HepG2 (cell line): ENCODE results near the gene CYB5B. TPM values are rescaled to one million over a fixed set of nuclear protein-coding genes. Genes with fewer than 3 reads are reported as not detected.

ENCODE experiments used
- CAMTA2 ChIP-seq: sonication (generic); formaldehyde crosslinking; IDR thresholded peaks from 2 replicates; pipeline ENCODE4 v1.4.0; 2020; ENCODE audit warnings: mild to moderate bottlenecking, missing genetic modification reagents, borderline replicate concordance
- CCDC6 ChIP-seq: sonication (generic); formaldehyde crosslinking; IDR thresholded peaks from 2 replicates; pipeline ENCODE4 v1.8.1; 2022; ENCODE audit warnings: mild to moderate bottlenecking, missing genetic modification reagents, moderate library complexity
- ELF4 ChIP-seq: sonication (generic); formaldehyde crosslinking; IDR thresholded peaks from 2 replicates; pipeline ENCODE4 v1.5.0; 2020; ENCODE audit warnings: missing genetic modification reagents, mild to moderate bottlenecking, moderate library complexity, borderline replicate concordance
- JUN ChIP-seq: sonication (generic); formaldehyde crosslinking; IDR thresholded peaks from 2 replicates; pipeline ENCODE4 v1.4.0; 2020; ENCODE audit warnings: mild to moderate bottlenecking, missing genetic modification reagents
- MAZ ChIP-seq, 2 experiments: sonication (generic) in 1 of 2; formaldehyde crosslinking in 1 of 2; IDR thresholded peaks; 2 replicates each; pipeline versions ENCODE4 v1.5.0 to v1.6.1; 2012 to 2020; ENCODE audit warnings: low read depth in 2 of 2, mild to moderate bottlenecking in 2 of 2, borderline replicate concordance in 1 of 2, improper control_type of control experiment in 1 of 2, low read length in 1 of 2, missing genetic modification reagents in 1 of 2, moderate library complexity in 1 of 2
- NFE2L2 ChIP-seq: fragments of 150-350 bp; IDR thresholded peaks from 2 replicates; pipeline ENCODE4 v1.6.1; 2014; ENCODE audit warnings: low read length
- NFIC ChIP-seq: IDR thresholded peaks from 2 replicates; pipeline ENCODE4 v1.6.1; 2012; ENCODE audit warnings: mild to moderate bottlenecking, low read length, inconsistent platforms
- NFKB2 ChIP-seq: sonication (generic); formaldehyde crosslinking; IDR thresholded peaks from 2 replicates; pipeline ENCODE4 v1.4.0; 2020; ENCODE audit warnings: missing genetic modification reagents, borderline replicate concordance
- PAXIP1 ChIP-seq: sonication (generic); formaldehyde crosslinking; conservative IDR thresholded peaks from 2 replicates; pipeline ENCODE4 v1.4.0; 2020; ENCODE audit warnings: mild to moderate bottlenecking, missing genetic modification reagents, moderate library complexity
- SRF ChIP-seq: IDR thresholded peaks from 2 replicates; pipeline ENCODE4 v1.6.1; 2011; ENCODE audit warnings: mild to moderate bottlenecking, low read depth, low read length, moderate library complexity
- TEF ChIP-seq: sonication (generic); formaldehyde crosslinking; IDR thresholded peaks from 2 replicates; pipeline ENCODE4 v1.5.0; 2020; ENCODE audit warnings: missing genetic modification reagents
- ZFP36L1 ChIP-seq: sonication (generic); formaldehyde crosslinking; IDR thresholded peaks from 2 replicates; pipeline ENCODE4 v1.8.0; 2022; ENCODE audit warnings: mild to moderate bottlenecking, missing genetic modification reagents, moderate library complexity
- ZNF12 ChIP-seq: sonication (generic); formaldehyde crosslinking; IDR thresholded peaks from 2 replicates; pipeline ENCODE4 v1.5.0; 2020; ENCODE audit warnings: missing genetic modification reagents
- ZNF180 ChIP-seq: sonication (generic); formaldehyde crosslinking; IDR thresholded peaks from 2 replicates; pipeline ENCODE4 v1.4.0; 2020; ENCODE audit warnings: low read depth, missing genetic modification reagents, borderline replicate concordance
- ZNF205 ChIP-seq: IDR thresholded peaks from 2 replicates; pipeline ENCODE4 v1.6.1; 2018; ENCODE audit warnings: missing biosample characterization, missing genetic modification reagents
- ZNF331 ChIP-seq: sonication (generic); formaldehyde crosslinking; IDR thresholded peaks from 2 replicates; pipeline ENCODE4 v1.4.0; 2020; ENCODE audit warnings: missing genetic modification reagents
- ZNF431 ChIP-seq: sonication (generic); formaldehyde crosslinking; IDR thresholded peaks from 2 replicates; pipeline ENCODE4 v1.9.0; 2022; ENCODE audit warnings: missing genetic modification reagents, low read depth, mild to moderate bottlenecking, borderline replicate concordance
- ZNF549 ChIP-seq: sonication (generic); formaldehyde crosslinking; IDR thresholded peaks from 2 replicates; pipeline ENCODE4 v1.5.0; 2020; ENCODE audit warnings: missing genetic modification reagents
- ZNF747 ChIP-seq: sonication (generic); formaldehyde crosslinking; IDR thresholded peaks from 2 replicates; pipeline ENCODE4 v1.8.1; 2023; ENCODE audit warnings: missing genetic modification reagents, mild to moderate bottlenecking, borderline replicate concordance
- ZNF782 ChIP-seq: sonication (generic); formaldehyde crosslinking; IDR thresholded peaks from 2 replicates; pipeline ENCODE4 v1.4.0; 2020; ENCODE audit warnings: missing genetic modification reagents, mild to moderate bottlenecking, borderline replicate concordance
- polyA plus RNA-seq, 8 experiments: library from polyadenylated mRNA; depleted of rRNA in 3 of 8; stranded (reverse) in 7 of 8; unstranded in 1 of 8; fragments of >200 nt; fragmentation: Illumina TruSeq in 4 of 8; extraction: Trizol in 4 of 8; gene quantifications; 2 replicates each; pipeline versions ENCODE4 v1.2.1 to v1.2.3, GENCODE V29; 2011 to 2016; ENCODE audit warnings: low read depth in 4 of 8, missing spikeins in 1 of 8, mixed read lengths in 1 of 8; ENCODE audit not compliant: insufficient read depth in 1 of 8
- total RNA-seq, 5 experiments: library from RNA; depleted of rRNA; stranded (reverse); fragments of >200 nt; fragmentation: Illumina TruSeq; extraction: Trizol; gene quantifications; 2 replicates each; pipeline ENCODE4 v1.2.3, GENCODE V29; 2016; ENCODE audit warnings: low read depth in 1 of 5
- TF ChIP-seq, protein P1 (sequence below): sonication (generic); formaldehyde crosslinking; IDR thresholded peaks from 2 replicates; pipeline ENCODE4 v1.4.0; 2020; ENCODE audit warnings: mild to moderate bottlenecking, missing genetic modification reagents, borderline replicate concordance
- TF ChIP-seq, protein P2 (sequence below): sonication (generic); formaldehyde crosslinking; IDR thresholded peaks from 2 replicates; pipeline ENCODE4 v1.4.0; 2020; ENCODE audit warnings: mild to moderate bottlenecking, missing genetic modification reagents

CYB5B gene
- total and polyA plus RNA-seq, 2 of the 13 experiments (the other 11 are each of a cell fraction or from before 2014, with no cell fraction given) = 234 to 432 TPM

DNA sequence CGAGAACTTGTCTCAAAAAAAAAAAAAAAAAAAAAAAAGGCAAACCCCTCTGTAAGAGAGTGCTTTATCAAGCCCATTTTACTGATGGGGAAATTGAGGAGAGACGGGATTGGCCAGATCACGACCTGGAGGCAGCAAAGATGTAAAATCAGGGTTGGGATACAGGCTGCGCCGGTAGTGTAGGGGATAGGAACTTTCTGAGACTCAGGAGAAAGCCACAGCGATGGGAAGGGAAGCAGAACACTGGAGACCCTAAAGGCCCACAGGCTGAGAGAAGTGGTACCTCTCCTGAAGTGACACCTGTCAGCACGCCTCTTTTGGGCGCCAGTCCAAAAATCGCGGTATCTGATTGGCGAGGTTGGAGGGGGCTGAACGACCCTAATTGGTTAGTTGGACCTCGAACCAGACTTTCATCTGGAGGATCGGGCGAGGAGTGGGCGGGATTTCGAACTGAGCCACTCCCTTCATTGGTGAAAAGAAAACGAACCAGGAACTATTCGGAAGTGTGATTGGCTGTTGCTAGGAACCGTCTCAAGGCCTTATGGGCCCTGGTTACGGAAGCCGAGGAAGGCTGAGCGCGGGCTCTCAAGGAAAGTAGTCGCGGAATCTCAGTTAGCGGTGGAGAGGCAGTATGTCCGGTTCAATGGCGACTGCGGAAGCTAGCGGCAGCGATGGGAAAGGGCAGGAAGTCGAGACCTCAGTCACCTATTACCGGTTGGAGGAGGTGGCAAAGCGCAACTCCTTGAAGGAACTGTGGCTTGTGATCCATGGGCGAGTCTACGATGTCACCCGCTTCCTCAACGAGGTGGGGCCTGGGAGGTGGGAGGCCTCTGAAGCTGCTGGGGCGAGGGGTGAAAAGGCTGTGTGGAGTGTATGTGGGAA lies at the start of gene CYB5B (continued):
- TF ChIP-seq PAXIP1 (CRISPR knock-in tag) (peak; percentile 65), ZNF331 (CRISPR knock-in tag) (peak; percentile 72), ELF4 (0 out of 2 replicates have a peak, but pooled peaks have one; percentile 79), CAMTA2 (CRISPR knock-in tag) (peak; percentile 65; the same call in 1 of the 2 replicates), ZNF180 (CRISPR knock-in tag) (no peak), NFE2L2 (no peak), ZNF12 (CRISPR knock-in tag) (peak; percentile 41; the same call in 1 of the 2 replicates), TEF (no peak; the same call in 1 of the 2 replicates), NFIC (peak; percentile 31; the same call in 1 of the 2 replicates), CCDC6 (CRISPR knock-in tag) (peak; percentile 78; the same call in 1 of the 2 replicates), SRF (peak; percentile 66; the same call in 1 of the 2 replicates), ZNF747 (no peak), JUN (CRISPR knock-in tag) (0 out of 2 replicates have a peak, but pooled peaks have one; percentile 27), ZNF205 (CRISPR knock-in tag) (peak; percentile 38; the same call in 1 of the 2 replicates), NFKB2 (peak; percentile 43; the same call in 1 of the 2 replicates), ZNF431 (CRISPR knock-in tag) (peak; percentile 9; the same call in 1 of the 2 replicates), MAZ (IDR thresholded peaks at IDR 0.05; ENCODE audit: borderline replicate concordance, low read depth, low read length) (no peak), MAZ (CRISPR knock-in tag; IDR thresholded peaks at IDR 0.05; ENCODE audit: low read depth) (peak; percentile 82), ZNF549 (CRISPR knock-in tag) (no peak), ZNF782 (0 out of 2 replicates have a peak, but pooled peaks have one; percentile 66), ZFP36L1 (CRISPR knock-in tag) (no peak)
- TF ChIP-seq, protein P1, sequence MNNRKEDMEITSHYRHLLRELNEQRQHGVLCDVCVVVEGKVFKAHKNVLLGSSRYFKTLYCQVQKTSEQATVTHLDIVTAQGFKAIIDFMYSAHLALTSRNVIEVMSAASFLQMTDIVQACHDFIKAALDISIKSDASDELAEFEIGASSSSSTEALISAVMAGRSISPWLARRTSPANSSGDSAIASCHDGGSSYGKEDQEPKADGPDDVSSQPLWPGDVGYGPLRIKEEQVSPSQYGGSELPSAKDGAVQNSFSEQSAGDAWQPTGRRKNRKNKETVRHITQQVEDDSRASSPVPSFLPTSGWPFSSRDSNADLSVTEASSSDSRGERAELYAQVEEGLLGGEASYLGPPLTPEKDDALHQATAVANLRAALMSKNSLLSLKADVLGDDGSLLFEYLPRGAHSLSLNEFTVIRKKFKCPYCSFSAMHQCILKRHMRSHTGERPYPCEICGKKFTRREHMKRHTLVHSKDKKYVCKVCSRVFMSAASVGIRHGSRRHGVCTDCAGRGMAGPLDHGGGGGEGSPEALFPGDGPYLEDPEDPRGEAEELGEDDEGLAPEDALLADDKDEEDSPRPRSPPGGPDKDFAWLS (CRISPR knock-in tag) = no peak
- TF ChIP-seq, protein P2, sequence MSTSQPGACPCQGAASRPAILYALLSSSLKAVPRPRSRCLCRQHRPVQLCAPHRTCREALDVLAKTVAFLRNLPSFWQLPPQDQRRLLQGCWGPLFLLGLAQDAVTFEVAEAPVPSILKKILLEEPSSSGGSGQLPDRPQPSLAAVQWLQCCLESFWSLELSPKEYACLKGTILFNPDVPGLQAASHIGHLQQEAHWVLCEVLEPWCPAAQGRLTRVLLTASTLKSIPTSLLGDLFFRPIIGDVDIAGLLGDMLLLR = peak; percentile 83
